ENCODE results near the gene POU6F2. TPM values are rescaled to one million over a fixed set of nuclear protein-coding genes. Genes with fewer than 3 reads are reported as not detected.
"Not testable (repeated sequence)": the region's sequence is repeated elsewhere in the genome, so short reads cannot be mapped to it uniquely, and the experiment has no call there.

The POU6F2 gene
- total RNA-seq, 4 donors from 2014 or later: not detected

DNA sequence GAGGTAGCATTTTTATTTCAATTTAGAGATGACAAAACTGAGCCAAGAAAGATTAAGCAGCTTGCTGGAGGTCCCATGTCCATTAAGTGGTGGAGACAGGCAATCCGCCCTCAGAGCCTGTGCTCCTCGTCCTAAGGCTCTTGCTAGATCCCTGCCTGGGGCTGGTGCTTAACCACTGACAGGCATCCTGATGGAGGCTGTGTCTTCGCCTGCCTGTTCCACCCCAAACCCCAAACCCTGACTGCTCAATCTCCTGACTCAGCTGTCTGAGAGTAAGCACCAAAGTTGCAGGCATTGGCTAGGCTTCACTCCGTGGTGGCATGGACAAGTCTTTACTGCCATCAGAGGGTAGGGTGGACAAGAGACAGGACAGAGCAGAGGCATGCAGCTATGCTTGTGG lies 209.4 kb downstream of the POU6F2 start:
- in situ Hi-C loops (cut with MboI; ENCODE audit: low sequenced_read_pairs in 4 of 4): no loop called here
- ATAC-seq (no peak), DNase-seq (no peak)
- intact Hi-C loops (cut with DNase I; ENCODE audit: low total_unique reads): no loop called here
- Histone ChIP-seq H3K36me3 (no peaks in the 10 kb centered on the region), H3K27me3 (no peaks in the 10 kb centered on the region), H3K4me1 (no peaks in the 10 kb centered on the region), H3K27ac (no peak overlapping the region), H3K4me3 (no peak overlapping the region), H3K9me3 (no peaks in the 10 kb centered on the region)
- TF ChIP-seq CTCF (IDR thresholded peaks at IDR 0.05 in 4 of 5, conservative IDR thresholded peaks at IDR 0.05 in 1 of 5) (no peak), POLR2A (IDR thresholded peaks at IDR 0.05) (no peak)

- intact Hi-C loops (cut with DNase I; ENCODE audit: low total_unique reads): no loop called here
- ATAC-seq: no peak
Measured at GRCh38 chr7:39192476-39192875, 214.8 kb downstream of the POU6F2 start.

DNA sequence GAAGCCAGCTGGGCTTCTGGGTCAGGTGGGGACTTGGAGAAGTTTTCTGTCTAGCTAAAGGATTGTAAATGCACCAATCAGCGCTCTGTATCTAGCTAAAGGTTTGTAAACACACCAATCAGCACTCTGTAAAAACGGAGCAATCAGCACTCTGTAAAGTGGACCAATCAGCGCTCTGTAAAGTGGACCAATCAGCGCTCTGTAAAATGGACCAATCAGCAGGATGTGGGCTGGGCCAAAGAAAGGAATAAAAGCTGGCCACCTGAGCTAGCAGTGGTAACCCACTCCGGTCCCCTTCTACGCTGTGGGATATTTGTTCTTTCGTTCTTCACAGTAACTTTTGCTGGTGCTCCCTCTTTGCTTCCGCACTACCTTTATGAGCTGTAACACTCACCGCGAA lies 216.7 kb downstream of the POU6F2 start:
- H3K9me3 ChIP-seq; H3K4me3 ChIP-seq; ATAC-seq; intact Hi-C loops (cut with DNase I; ENCODE audit: low total_unique reads); H3K36me3 ChIP-seq; DNase-seq; H3K4me1 ChIP-seq; in situ Hi-C loops (cut with MboI; ENCODE audit: low sequenced_read_pairs in 4 of 4); H3K27me3 ChIP-seq; H3K27ac ChIP-seq: not testable (repeated sequence)

More at GRCh38 chr7:39192476-39192875, 214.8 kb downstream of the POU6F2 start:
- no peaks in the 10 kb centered on the region for H3K27me3 ChIP-seq
- TF ChIP-seq CTCF (IDR thresholded peaks at IDR 0.05 in 4 of 5, conservative IDR thresholded peaks at IDR 0.05 in 1 of 5): no peak
- TF ChIP-seq POLR2A (IDR thresholded peaks at IDR 0.05): no peak
- no peak for DNase-seq
- H3K4me3 ChIP-seq: no peak overlapping the region
- no peaks in the 10 kb centered on the region for H3K4me1 ChIP-seq
- no peaks in the 10 kb centered on the region for H3K36me3 ChIP-seq
- in situ Hi-C loops (cut with MboI; ENCODE audit: low sequenced_read_pairs in 4 of 4): no loop called here
- H3K27ac ChIP-seq: no peak overlapping the region
- no peaks in the 10 kb centered on the region for H3K9me3 ChIP-seq

GRCh38 chr7:39195967-39196366 lies 218.3 kb downstream of the POU6F2 start:
- H3K27me3 ChIP-seq: no peaks in the 10 kb centered on the region
- intact Hi-C loops (cut with DNase I; ENCODE audit: low total_unique reads): no loop called here

DNA sequence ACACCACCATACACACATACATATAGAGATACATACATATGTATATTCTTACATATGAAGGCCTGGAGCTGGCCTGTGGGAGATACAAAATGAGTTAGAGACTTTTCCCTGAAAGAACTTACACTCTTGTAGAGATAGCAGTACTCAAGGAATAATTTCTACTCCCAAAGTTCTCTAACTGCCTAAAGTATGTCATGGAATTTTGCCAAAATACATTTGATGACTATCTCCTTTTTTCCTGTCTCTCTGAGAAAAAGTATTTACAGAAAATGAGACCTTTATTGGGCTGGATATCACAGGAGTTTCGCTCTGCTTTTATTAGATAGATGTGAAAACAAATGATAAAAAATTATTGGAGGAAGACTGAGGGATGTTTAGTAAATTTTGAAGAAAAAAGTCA lies 220.1 kb downstream of the POU6F2 start:
- H3K4me1 ChIP-seq: no peaks in the 10 kb centered on the region
- H3K36me3 ChIP-seq: no peaks in the 10 kb centered on the region

More at GRCh38 chr7:39195967-39196366, 218.3 kb downstream of the POU6F2 start:
- DNase-seq (no peak), ATAC-seq (no peak)
- no peaks in the 10 kb centered on the region for H3K4me1 ChIP-seq
- H3K36me3 ChIP-seq: no peaks in the 10 kb centered on the region
- in situ Hi-C loops (cut with MboI; ENCODE audit: low sequenced_read_pairs in 4 of 4): no loop called here
- H3K9me3 ChIP-seq: no peaks in the 10 kb centered on the region
- TF ChIP-seq CTCF (IDR thresholded peaks at IDR 0.05 in 4 of 5, conservative IDR thresholded peaks at IDR 0.05 in 1 of 5) (no peak), POLR2A (IDR thresholded peaks at IDR 0.05) (no peak)
- no peak overlapping the region for H3K27ac ChIP-seq
- no peak overlapping the region for H3K4me3 ChIP-seq

More for the DNA sequence above, 220.1 kb downstream of the POU6F2 start:
- ATAC-seq (no peak), DNase-seq (no peak)
- TF ChIP-seq POLR2A (IDR thresholded peaks at IDR 0.05): no peak
- no peak for TF ChIP-seq CTCF (IDR thresholded peaks at IDR 0.05 in 4 of 5, conservative IDR thresholded peaks at IDR 0.05 in 1 of 5)
- Histone ChIP-seq H3K9me3 (no peaks in the 10 kb centered on the region), H3K27ac (no peak overlapping the region), H3K27me3 (no peaks in the 10 kb centered on the region), H3K4me3 (no peak overlapping the region)
- intact Hi-C loops (cut with DNase I; ENCODE audit: low total_unique reads) (no loop called here), in situ Hi-C loops (cut with MboI; ENCODE audit: low sequenced_read_pairs in 4 of 4) (no loop called here)
